OCI-M1 (cell line): ENCODE measurements around the gene DNMT1.
"Not testable (repeated sequence)": the region's sequence is repeated elsewhere in the genome, so short reads cannot be mapped to it uniquely, and the experiment has no call there.

Experiments
- DNase-seq: peaks from one replicate; lab custom pipeline; 2025; lab: John Stamatoyannopoulos, UW

The DNMT1 gene

DNA sequence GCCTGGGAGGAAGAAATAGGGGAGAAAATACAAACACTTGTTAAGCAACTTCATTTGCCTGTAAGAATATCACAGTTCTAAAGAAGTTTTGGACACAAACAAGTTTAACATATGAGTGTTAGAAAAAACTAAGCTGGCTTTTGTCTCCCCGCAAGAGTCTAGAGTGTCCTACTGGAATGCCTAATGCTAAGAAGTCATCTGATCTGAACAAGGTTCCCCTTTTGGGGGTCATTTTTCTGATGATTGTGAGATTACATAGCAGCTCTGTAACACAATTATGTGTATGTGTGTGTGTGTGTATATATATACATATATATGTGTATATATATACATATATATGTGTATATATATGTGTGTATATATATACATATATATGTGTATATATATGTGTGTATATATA is 12.7 kb downstream of the DNMT1 start:
- no peak for DNase-seq

DNA sequence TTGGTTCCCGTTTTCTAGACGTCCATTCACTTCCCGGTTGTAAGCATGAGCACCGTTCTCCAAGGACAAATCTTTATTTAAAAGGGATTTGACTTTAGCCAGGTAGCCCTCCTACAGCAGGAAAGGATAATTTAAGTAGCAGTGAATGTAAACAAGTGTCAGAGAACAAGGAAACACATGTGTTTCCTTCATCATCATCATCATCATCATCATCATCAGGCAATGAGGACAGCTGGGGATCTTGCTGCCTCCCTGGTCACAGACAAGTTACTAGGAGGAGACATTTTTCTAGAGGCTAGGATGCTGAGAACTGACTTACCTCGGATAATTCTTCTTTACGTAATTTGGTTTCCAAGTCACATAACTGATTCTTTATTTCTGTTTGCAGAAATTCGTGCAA is 14.3 kb downstream of the DNMT1 start:
- DNase-seq, result no peak

DNA sequence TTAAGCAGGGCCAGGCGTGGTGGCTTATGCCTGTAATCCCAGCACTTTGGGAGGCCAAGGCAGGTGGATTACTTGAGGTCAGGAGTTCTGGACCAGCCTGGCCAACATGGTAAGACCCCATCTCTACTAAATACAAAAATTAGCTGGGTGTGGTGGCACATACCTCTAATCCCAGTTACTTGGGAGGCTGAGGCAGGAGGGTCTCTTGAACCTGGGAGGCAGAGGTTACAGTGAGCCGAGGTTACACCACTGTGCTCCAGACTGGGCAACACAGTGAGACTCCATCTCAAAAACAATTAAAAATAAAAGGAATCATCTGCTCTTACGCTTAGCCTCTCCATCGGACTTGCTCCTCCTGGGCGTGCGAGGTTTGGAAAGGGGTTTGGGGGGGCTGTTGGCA is 14.7 kb downstream of the DNMT1 start:
- not testable (repeated sequence) for DNase-seq

DNA sequence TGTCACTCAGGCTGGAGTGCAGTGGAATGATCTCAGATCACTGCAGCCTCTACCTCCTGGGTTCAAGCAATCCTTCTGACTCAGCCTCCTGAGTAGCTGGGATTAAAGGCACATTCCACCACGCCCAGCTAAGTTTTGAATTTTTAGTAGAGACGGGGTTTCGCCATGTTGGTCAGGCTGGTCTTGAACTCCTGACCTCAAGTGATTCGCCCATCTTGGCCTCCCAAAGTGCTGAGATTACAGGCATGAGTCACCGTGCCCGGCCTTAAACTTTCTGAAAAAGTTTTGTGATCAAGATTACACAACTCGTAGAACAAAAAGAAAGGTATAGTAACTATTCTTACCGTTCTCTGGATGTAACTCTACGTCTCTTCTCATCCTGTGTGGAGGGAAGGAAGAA is 21.2 kb downstream of the DNMT1 start:
- DNase-seq, result no peak

DNA sequence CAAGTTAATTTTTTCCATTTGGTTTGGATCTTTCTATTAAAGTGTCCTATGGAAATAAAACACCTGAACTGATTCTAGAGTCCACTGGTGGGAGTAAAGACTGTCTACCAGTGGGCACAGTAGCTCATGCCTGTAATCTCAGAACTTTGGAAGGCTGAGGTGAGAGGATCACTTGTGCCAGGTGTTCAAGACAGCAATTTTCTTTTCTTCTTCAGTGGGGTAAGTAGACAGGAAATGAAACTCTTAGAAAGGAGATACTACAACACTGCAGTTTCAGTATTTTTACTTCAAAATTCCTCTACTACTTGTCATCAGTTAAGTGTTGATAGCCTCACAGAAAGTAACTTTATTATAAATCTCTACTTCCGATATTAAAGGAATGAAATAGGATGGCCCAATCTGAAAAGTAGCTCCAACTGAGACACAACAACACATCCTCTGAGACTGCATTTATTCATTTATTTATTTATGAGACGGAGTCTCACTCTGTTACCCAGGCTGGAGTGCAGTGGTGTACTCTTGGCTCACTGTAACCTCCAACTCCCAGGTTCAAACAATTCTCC is 26.3 kb downstream of the DNMT1 start:
- no peak for DNase-seq

DNA sequence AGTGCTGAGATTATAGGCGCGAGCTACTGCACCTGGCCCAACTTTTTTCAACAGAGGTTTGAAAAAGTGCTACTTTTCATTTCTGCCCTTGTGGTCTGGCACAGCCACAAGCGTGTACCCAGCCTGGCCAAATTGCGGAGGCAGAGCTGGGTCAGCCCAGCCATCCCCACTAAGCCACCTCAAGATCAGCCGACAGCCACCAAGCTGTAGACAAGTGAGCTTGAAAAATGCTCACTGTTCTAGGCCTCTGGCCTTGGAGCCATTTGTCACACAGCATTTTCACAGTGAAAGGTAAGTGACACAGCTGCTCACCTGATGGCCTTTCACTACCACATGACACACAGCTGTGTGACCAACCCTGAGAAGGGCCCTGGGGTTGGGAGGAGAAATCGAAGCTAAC is 27.3 kb downstream of the DNMT1 start:
- DNase-seq, result no peak

DNA sequence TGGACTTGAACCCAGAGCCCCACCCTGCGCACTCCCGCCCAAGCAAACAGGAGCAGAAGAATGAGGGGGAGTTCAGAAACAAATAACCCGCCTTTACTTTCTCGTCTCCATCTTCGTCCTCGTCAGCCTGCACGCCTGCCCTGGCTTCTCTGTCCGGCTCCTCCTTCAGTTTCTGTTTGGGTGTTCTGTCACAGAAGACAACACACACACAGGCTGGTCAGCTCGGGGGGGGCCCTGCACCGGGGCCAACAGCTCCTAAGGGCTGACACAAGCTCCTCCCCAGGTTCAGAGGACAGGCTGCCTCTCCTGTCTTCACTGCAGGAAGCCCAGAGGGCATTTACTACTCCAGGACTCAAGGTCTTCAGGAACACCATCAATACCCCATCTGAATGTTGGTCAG is 28.3 kb downstream of the DNMT1 start:
- not testable (repeated sequence) for DNase-seq

DNA sequence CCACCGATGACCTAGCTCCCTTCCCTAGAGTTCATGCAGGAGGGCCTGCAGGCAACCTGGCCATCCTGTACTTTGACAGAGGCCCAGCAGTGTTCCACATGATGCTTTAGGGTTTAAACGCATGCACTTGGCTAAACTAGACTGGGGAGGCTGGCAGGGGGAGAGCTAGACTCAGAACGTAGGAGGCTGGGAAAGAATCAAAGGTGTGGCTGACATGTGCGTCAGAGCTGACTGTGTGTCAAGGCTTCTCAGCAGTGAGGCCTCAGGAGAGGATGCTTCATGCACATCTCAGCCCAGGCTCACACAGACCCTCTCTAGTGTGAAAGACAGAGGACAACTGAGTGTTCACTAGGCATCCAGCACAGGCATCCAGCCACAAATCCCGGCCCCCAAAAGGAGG is 28.7 kb downstream of the DNMT1 start:
- DNase-seq, result no peak

DNA sequence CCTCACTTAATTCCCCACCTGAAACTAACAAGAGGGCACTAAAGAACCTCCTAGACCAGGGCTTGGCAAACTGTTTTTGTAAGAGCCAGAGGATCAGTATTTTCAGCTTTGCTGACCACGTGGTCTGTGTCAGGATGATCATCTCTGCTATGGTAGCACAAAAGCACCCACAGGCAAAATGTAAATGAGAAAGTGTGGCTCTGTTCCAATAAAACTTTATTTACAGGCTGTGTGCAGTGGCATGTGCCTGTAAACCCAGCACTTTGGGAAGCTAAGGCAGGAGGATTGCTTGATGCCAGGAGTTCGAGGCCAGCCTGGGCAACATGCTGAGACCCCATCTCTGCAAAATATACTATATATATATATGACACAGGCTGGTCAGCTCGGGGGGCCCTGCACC is 31.2 kb downstream of the DNMT1 start:
- DNase-seq, result no peak

DNA sequence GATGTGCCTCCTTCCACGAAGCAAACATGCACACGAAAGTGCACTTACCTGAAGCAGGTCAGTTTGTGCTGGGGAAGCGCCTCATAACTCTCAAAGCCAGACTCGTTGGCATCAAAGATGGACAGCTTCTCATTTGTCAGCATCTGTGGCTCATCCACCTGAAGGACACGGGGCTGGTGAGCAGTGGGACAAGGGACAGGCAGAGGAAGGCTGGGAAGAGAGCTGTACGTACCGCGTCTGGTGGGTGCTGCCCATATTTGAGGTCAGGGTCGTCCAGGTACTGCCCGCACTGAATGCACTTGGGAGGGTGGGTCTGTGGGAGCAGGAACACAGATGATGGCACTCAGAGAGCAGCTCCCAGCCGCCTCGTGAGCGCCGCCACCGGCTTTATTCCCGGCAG is 35.1 kb downstream of the DNMT1 start:
- DNase-seq, result no peak

DNA sequence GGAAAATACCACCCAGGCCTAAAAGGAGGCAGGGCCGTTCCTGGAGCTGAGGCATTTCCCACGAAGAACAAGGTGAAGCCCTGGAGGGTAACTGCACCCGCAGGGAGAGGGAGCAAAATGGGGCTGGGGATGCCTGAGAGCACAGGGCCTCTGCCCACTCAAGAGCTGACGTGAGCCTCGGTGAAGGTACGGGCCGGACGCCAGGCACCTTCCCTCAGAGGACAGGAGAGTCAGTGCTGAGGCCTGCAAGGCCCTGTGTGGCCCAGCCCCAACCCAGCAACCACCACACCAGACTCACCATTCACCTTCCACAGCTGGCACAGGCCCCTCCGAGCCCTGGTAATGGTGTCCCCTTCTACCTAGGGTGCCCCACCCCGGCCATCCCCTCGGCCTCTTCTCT is 36.3 kb downstream of the DNMT1 start:
- DNase-seq, result no peak

DNA sequence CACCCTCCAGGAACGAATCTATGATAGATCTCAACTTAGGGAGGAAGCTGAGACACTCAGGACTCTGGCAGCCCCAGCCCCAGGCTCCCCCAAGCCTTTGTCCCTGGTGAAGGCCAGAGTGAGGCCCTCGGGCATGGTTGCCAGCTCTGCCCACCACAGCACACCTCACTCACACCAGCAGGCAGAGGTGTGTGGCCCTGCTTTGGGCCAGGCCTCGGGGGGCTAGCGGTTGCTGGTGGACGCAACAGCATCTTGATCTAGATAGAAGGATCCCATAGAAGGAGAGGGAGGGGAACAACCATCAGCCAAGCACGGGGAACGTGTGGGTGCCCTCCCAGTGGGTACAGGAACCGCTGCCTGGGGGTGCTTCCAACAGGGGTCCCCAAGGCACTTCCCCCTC is 36.7 kb downstream of the DNMT1 start:
- DNase-seq, result no peak

DNA sequence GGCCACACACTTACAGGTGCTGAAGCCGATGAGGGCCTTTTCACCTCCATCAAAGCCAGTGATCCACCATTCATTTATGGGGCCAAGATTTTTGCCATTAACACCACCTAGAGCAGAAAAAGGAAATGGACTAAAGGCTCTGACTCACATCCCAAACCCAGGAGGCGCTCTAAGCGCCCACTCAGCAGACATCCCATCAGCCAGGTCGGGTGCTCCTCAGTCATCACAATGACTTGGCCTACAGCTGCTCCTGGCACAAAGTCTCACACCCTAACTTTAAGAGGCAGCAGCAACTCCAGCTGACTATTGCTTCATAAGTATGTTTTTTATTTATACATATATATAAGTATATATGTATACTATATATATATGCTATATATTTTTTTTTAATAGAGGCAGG is 38.9 kb downstream of the DNMT1 start:
- no peak for DNase-seq

DNA sequence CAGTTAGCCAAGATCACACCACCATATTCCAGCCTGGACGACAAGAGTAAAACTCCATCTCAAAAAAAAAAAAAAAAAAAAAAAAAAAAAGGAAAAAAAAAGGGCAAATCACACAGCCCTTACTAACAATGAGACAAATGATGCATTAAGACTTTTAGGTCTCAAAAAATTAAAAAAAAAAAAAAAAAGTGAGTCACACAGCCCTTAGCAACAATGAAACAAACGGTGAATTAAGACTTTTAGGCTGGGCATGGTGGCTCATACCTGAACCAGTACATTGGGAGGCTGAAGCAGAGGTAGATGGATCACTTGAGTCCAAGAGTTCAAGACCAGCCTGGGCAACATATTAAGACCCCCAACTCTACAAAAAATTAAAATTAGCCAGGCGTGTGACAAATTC is 42.7 kb downstream of the DNMT1 start:
- no peak for DNase-seq

DNA sequence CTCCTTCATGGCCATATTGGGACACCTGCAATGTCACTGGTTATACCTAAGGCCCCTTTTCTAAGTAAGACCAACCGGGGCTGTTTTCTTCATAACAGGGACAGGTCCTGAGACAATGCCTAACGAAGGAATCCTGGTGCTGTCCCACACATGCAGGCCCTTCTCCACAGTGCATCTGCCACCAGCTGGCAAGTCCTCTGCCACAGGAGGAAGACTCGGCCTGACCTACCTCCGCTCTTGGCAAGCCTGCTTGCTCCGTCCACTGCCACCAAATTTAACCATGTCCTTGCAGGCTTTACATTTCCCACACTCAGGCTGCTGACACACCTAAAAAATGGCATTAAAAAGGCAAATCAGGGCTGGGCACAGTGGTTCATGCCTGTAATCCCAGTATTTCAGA is 43.2 kb downstream of the DNMT1 start:
- DNase-seq, result no peak

DNA sequence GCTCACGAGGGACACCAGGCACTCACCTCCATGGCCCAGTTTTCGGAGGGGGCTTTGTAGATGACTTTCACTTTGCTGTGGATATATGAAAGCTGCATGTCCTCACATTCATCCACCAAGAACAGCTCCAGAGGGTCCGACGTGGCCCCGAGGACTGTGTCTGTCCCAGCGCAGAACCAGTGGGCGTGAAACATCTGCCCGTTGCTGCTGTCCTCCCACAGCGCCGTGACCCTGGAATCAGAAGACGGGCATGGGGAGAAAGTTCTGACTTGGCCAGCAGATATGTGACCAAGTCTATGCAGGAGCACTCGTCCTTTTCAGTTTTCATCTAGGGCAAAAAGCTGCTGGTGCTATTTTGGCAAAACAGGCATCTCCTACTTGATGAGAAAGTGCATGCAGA is 45.3 kb downstream of the DNMT1 start:
- no peak for DNase-seq

DNA sequence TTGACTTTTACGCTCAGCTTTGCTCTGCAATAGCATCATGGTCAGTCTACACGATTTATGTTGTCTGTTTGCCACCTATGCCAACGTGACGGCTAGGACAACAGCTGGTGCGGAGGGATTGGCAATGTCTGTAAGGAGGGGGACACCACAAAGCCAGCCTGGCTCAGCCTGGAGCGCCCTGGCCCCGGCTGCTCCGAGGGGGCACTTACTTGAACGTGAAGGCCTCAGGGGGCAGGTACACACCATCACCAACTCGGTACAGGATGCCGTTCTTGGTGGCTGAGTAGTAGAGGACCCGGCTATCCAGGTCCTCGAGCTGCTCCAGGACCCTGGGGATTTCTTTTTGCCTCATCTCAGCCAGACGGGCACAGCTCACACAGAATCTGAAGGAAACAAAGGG is 48.6 kb downstream of the DNMT1 start:
- DNase-seq, result no peak

DNA sequence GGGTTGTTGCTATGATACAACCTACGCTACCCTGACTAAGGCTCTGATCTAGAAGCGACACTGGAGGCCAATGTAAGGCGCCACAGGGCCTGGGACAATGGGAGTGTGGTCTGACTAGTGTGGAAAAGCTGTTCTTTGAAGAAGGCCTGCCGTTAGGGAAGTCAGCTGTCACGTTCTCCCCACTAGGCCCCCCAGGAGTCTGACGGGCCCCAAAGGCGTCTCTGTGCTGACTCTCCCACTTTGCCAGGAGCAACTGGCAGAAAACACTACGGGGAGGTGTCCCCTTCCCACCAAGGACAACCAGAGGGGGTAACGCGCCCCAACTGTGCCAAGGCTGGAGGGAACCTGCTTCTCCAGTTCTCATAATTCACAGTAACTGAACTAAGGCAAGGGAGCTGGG is 49.7 kb downstream of the DNMT1 start:
- DNase-seq, result no peak

DNA sequence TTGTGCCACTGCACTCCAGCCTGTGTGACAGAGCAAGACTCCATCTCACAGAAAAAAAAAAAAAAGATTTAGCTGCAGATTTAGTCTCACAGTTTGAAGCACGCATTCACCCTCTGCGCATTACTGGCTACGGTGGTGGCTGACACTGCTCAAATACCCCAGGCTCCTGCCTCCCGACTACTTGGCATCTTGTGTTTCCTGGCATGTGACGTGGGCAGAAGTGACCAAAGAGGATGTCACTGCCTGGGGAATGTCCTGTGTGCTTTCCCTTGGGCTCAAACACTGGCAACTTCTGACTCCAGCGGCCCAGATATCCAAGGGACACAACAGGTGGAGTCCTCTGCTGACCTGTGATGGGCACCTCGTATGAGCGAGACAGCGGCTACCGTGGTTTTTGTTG is 50.4 kb downstream of the DNMT1 start:
- no peak for DNase-seq

DNA sequence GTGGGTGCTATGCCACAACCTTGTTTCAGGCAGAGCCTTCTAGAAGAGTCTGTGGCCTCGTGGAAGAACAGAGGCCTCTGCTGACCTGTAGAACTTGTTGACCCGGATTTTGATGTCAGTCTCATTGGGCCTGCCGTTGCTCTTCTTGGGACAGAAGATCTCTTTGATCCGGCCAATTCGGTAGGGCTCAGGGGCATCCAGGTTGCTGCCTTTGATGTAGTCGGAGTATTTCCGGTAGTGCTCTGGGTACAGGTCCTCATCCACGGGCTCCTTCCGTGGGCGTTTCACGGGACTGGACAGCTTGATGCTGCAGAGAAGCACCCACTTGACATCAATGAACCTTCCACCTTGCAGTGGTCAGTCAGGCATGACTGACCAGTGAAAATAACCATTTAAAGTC is 51.1 kb downstream of the DNMT1 start:
- no peak for DNase-seq

DNA sequence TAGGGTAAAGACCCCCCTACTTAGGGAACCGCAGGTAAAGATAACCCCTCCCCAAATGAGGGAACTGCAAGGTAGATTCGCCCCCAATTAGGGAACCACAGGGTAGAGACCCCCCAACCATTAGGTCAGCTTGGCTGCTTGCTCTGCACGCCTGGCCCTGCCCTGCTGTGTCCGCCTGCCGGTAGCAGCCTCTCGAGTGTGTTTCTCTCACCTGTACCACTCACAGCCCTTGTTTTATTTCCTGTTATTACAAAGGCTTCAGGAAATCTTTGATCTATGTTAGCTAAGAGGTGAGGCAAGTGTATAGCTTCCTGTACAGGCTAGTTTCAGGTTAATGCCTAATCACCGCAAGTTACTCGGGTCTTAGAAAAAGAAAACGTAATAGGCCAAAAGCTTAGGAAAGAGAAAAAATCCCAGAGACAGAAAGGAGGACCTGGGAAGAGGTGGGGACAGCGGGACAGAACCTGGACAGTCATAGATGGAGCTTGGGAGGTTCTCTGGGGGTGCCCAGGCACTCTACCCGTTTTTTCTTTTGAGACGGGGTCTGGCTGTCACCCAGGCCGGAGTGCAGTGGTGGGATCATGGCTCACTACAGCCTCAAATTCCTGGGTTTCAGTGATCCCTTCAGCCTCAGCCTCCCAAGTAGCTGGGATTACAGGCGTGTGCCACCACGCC is 51.9 kb downstream of the DNMT1 start:
- no peak for DNase-seq

DNA sequence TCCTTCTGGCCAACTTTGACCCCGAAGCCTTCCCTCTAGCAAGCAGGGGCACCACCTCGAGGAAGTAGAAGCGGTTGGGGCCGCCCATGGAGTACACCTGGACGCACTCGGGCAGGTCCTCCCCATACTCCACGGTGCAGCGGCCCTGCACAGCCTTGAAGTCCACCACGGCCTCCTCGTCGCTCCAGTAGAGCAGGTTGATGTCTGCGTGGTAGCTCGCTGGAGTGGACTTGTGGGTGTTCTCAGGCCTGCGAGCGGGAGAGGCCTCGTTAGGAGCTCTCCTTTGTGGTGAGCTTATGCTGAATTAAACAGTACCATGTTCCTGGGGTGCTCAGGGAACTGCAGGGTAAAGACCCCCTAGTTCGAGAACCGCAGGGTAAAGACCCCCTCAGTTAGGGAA is 52.8 kb downstream of the DNMT1 start:
- DNase-seq, result no peak

DNA sequence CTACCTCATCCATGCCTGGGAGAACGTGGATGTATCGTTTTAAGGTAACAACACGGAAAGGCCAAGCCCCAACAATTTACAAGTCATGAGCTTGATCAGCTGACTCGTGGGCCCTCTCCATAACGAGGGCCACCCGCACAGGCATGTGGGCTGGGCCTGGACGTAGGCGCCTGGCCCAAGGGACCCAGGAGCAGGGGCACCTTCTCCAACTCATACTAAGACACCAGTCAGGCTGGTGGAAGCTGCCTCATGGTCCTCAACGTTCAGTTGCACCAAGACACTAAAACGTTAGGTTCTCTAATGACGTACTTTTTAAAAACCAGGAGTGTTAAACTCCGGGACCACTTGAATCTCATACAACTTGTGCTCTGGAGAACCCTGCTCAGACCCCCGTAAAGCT is 53.3 kb downstream of the DNMT1 start:
- no peak for DNase-seq

DNA sequence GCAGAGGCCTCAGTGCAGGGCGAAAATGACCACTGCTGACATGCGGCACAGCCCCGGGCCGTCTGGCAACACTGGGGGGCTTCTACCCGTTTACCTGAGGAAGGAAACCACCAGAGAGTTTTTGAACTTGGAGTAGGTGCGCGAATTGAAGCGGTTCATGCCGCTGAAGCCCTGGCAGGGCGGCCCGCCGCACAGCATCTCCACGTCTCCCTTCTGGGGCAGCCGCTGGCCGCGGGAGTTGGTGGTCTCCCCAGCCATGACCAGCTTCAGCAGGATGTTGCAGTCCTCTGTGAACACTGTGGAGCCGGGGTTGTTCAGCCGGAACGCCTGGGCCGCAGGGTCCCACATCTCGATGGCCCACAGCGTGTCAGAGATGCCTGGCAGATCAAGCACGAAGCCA is 54.8 kb downstream of the DNMT1 start:
- no peak for DNase-seq
